Mucosa of rectum (tissue), 2 donors: ENCODE data around the gene SEMA3E.

ENCODE experiments used
- H3K27ac ChIP-seq, 2 donors: one replicate each; pipeline ENCODE4 v1.7.0; 2013; ENCODE audit warnings: inconsistent platforms in 2 of 2, low read depth in 2 of 2, low read length in 2 of 2
- H3K27me3 ChIP-seq, 2 donors: one replicate each; pipeline ENCODE4 v1.7.0; 2013; ENCODE audit warnings: low read length in 2 of 2; ENCODE audit not compliant: control insufficient read depth in 2 of 2, insufficient read depth in 2 of 2
- H3K36me3 ChIP-seq, 2 donors: one replicate each; pipeline ENCODE4 v1.7.0; 2013; ENCODE audit warnings: low read length in 2 of 2; ENCODE audit not compliant: control insufficient read depth in 2 of 2, insufficient read depth in 2 of 2
- H3K4me1 ChIP-seq, 2 donors: one replicate each; pipeline ENCODE4 v1.7.0; 2013; ENCODE audit warnings: low read length in 2 of 2, mild to moderate bottlenecking in 1 of 2; ENCODE audit not compliant: control insufficient read depth in 2 of 2, insufficient read depth in 2 of 2
- H3K4me3 ChIP-seq, 2 donors: one replicate each; pipeline ENCODE4 v1.7.0; 2013; ENCODE audit warnings: low read length in 2 of 2
- H3K9ac ChIP-seq, 2 donors: one replicate each; pipeline ENCODE4 v1.7.0; 2013; ENCODE audit warnings: low read length in 2 of 2, low read depth in 1 of 2, mild to moderate bottlenecking in 1 of 2
- H3K9me3 ChIP-seq, 2 donors: one replicate each; pipeline ENCODE4 v1.7.0; 2013; ENCODE audit warnings: low read length in 2 of 2; ENCODE audit not compliant: control insufficient read depth in 2 of 2
- donor health status: healthy.
- donor health status: Normal muscosa, but diverticular disease.

Gene SEMA3E

DNA sequence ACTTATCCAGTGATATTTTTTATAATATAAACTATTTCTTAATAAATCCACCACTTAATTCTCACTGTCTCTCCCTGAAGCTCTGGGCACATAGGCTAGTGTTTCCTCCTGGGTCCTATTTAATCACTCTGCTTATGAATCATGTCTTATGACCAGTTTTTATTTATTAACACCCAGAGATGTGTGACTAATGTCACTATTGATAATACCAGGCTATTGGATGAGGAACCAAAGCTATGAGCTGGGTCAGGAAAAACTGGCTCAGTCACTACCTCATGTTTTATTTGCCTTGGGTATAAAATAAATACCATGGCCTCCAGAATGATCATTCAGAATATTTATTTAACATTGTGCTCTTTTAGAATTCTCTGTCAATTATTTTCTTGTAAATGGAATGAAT, 5.2 kb downstream of the SEMA3E start:
- H3K27me3 ChIP-seq = no peaks in the 10 kb centered on the region
- no peaks in the 10 kb centered on the region for H3K4me1 ChIP-seq
- no peak overlapping the region for H3K27ac ChIP-seq
- no peaks in the 10 kb centered on the region for H3K9me3 ChIP-seq
- no peak overlapping the region for H3K4me3 ChIP-seq
- H3K9ac ChIP-seq = no peak overlapping the region
- no peaks in the 10 kb centered on the region for H3K36me3 ChIP-seq

- Histone ChIP-seq H3K36me3 (no peaks in the 10 kb centered on the region), H3K9ac (no peak overlapping the region), H3K4me1 (no peaks in the 10 kb centered on the region), H3K27me3 (no peaks in the 10 kb centered on the region), H3K9me3 (no peaks in the 10 kb centered on the region), H3K27ac (no peak overlapping the region), H3K4me3 (no peak overlapping the region)
Measured at GRCh38 chr7:83643012-83643411, 5.9 kb downstream of the SEMA3E start.

- Histone ChIP-seq H3K4me3 (no peak overlapping the region), H3K9me3 (no peaks in the 10 kb centered on the region), H3K4me1 (no peaks in the 10 kb centered on the region), H3K9ac (no peak overlapping the region), H3K27me3 (no peaks in the 10 kb centered on the region), H3K27ac (no peak overlapping the region), H3K36me3 (no peaks in the 10 kb centered on the region)
Measured at GRCh38 chr7:83640731-83641537, 8.0 kb downstream of the SEMA3E start.

- Histone ChIP-seq H3K27me3 (no peaks in the 10 kb centered on the region), H3K9ac (no peak overlapping the region), H3K4me3 (no peak overlapping the region), H3K27ac (no peak overlapping the region), H3K4me1 (no peaks in the 10 kb centered on the region), H3K36me3 (no peaks in the 10 kb centered on the region), H3K9me3 (no peaks in the 10 kb centered on the region)
Measured at GRCh38 chr7:83640240-83640639, 8.7 kb downstream of the SEMA3E start.

GRCh38 chr7:83633516-83633915, 15.4 kb downstream of the SEMA3E start:
- Histone ChIP-seq H3K27me3 (no peaks in the 10 kb centered on the region), H3K4me3 (no peak overlapping the region), H3K9ac (no peak overlapping the region), H3K9me3 (no peaks in the 10 kb centered on the region), H3K27ac (no peak overlapping the region), H3K36me3 (no peaks in the 10 kb centered on the region), H3K4me1 (no peaks in the 10 kb centered on the region)

DNA sequence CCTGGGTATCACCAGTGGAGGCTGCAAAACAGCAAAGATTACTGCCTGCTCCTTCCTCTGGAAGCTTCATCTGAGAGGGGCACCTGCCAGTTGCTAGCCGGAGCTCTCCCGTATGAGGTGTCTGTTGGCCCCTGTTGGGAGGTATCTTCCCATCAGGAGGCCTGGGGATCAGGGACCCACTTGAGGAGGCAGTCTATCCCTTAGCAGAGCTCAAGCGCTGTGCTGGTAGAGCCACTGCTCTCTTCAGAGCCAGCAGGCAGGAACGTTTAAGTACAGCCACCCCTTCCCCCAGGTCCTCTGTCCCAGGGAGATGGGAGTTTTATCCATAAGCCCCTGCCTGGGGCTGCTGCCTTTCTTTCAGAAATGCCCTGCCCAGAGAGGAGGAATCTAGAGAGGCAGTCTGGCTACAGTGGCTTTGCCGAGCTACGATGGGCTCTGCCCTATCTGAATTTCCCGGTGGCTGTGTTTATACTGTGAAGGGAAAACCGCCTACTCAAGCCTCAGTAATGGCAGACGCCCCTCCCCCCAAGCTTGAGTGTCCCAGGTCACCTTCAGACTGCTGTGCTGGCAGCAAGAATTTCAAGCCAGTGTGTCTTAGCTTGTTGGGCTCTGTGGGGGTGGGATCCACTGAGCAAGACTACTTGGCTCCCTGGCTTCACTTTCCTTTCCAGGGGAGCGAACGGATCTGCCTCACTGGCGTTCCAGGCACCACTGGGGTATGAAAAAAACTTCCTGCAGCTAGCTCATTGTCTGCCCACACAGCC, 19.6 kb downstream of the SEMA3E start:
- Histone ChIP-seq H3K9ac (no peak overlapping the region), H3K36me3 (no peaks in the 10 kb centered on the region)

DNA sequence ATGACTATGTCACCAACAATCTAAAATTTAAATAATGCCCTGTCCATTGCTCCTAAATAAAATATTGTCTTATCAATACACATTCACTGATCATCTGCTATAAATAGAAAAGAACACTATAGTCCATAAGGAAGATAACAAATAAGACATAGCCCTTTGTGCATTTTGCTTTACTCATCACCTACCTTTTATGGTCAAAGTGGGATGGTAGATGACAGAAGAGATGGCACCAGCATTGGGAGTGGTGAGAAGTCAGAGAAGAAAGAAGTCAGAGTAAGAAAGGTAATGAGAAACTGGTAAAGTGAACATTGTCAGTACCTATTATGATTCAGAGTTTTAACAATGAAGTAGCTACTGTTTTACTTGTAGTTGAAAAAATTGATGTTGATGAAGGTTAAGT, 31.1 kb downstream of the SEMA3E start:
- H3K4me1 ChIP-seq = no peaks in the 10 kb centered on the region
- H3K9me3 ChIP-seq = no peaks in the 10 kb centered on the region
- no peak overlapping the region for H3K27ac ChIP-seq
- no peaks in the 10 kb centered on the region for H3K27me3 ChIP-seq
- H3K36me3 ChIP-seq = no peaks in the 10 kb centered on the region
- no peak overlapping the region for H3K4me3 ChIP-seq
- no peak overlapping the region for H3K9ac ChIP-seq

More for the DNA sequence above, 19.6 kb downstream of the SEMA3E start:
- Histone ChIP-seq H3K4me3 (no peak overlapping the region), H3K4me1 (no peaks in the 10 kb centered on the region), H3K9me3 (no peaks in the 10 kb centered on the region), H3K27ac (no peak overlapping the region), H3K27me3 (no peaks in the 10 kb centered on the region)

DNA sequence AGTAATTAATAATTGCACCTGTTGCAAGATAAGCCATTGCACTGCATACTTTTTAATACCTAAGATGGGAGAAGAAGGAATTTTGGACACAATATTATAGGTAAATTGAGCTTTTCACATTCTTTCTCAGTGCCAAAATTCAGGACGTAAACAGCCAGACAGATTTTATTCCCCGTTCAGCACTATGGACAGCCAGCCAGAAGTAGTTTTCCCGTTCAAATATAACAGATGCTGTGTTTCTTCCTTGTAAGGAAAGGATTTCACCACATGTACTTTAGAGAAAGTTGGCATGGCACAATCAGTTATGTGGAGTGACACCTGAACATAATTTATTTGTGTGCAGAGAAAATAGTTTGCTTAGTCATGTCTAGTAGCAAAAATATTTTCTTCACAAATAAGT, 34.8 kb downstream of the SEMA3E start:
- Histone ChIP-seq H3K9ac (no peak overlapping the region), H3K27ac (no peak overlapping the region), H3K4me3 (no peak overlapping the region), H3K27me3 (no peaks in the 10 kb centered on the region), H3K36me3 (no peaks in the 10 kb centered on the region), H3K9me3 (no peaks in the 10 kb centered on the region), H3K4me1 (no peaks in the 10 kb centered on the region)

DNA sequence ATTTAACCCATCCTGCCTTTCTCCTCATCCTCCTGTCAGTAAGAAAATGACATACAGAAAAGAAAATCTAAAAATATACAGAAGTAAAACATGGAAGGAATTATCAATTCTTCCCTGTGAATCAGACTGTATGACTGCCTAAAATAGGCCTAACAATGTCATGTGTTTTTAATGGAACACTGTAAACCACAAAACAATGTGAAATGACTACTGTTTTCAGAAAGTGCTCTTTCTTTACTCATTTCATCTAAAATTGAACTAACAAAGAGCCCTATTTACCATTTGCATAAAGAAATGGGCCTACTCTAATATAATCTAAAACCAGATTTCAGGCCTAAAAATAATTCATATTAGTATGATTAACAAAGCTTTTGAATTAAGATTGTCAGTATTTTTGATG, 35.7 kb downstream of the SEMA3E start:
- Histone ChIP-seq H3K9me3 (no peaks in the 10 kb centered on the region), H3K27ac (no peak overlapping the region), H3K4me1 (no peaks in the 10 kb centered on the region), H3K4me3 (no peak overlapping the region), H3K27me3 (no peaks in the 10 kb centered on the region), H3K36me3 (no peaks in the 10 kb centered on the region), H3K9ac (no peak overlapping the region)

DNA sequence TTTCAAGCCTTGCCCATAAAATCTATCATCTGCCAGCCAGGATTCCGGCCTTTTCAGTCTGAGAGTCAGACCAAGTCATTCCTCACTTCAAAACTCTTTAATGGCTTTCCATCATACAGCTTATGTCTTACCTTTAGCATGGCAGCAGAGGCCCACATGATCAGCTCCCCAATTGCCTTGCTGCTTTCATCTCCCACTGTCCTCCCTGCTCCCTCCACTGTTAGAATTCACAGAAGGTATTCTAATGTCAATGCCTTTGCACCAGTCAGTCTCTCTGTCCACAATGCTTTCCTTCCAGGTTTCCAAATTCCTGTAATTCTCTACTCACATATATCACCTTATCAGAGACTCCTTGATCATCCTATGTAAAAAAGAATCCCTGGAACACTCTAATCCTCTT, 37.2 kb downstream of the SEMA3E start:
- Histone ChIP-seq H3K4me3 (no peak overlapping the region), H3K4me1 (no peaks in the 10 kb centered on the region), H3K9ac (no peak overlapping the region), H3K9me3 (no peaks in the 10 kb centered on the region), H3K27ac (no peak overlapping the region), H3K27me3 (no peaks in the 10 kb centered on the region), H3K36me3 (no peaks in the 10 kb centered on the region)
